Right lobe of liver (tissue), 4 donors: ENCODE results near the gene NSF.

Experiments
- POLR2A ChIP-seq: fragments of 450-650 bp; IDR thresholded peaks from one replicate; pipeline ENCODE4 v1.6.1; 2017; ENCODE audit warnings: antibody characterized with exemption, mild to moderate bottlenecking
- TF ChIP-seq, protein P1 (sequence below), 4 donors: fragments of 200-600 bp in 3 of 4; fragments of 450-650 bp in 1 of 4; IDR thresholded peaks; one replicate each; pipeline versions ENCODE4 v1.5.1 to v1.8.0; 2016 to 2022; ENCODE audit warnings: antibody characterized with exemption in 4 of 4, mild to moderate bottlenecking in 2 of 4
- donor health status: DM: no; HTN: no; CAD: no.
- donor health status: DM: no; HTN: no; CAD: no.
- donor health status: DM: no; HTN: yes; CAD: no.

DNA sequence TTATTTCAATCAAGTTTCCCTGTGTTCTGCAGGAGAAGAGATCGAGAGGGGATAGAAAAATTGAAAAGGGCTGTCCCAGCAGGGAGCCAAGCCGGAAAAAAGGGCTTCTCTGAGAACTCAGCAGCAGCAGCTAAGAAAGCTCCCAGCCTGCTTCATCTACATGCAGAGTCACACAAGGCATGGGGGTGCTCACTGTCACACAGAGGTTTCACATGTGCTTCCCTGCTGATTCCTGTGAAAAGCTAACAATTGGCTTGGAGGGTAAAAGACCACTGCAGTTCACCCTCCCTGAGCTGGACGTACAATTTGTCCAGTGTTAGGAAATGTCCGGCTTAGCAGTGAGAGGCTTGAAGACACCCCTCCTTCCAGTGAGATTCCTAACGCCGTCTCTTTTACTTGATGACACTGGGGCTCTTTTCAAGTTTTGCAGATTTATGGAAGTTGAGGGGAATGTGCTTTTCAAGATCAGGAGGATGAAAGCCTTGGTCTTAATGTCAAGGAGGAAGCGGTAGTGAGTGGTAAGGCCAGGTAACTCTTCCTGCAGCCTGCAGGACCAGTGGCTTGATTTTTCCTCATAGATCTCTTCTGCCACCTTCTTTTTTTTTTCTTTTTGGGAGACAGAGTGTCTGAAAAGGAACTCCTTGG is 142.4 kb downstream of the NSF start:
- TF ChIP-seq, protein P1, sequence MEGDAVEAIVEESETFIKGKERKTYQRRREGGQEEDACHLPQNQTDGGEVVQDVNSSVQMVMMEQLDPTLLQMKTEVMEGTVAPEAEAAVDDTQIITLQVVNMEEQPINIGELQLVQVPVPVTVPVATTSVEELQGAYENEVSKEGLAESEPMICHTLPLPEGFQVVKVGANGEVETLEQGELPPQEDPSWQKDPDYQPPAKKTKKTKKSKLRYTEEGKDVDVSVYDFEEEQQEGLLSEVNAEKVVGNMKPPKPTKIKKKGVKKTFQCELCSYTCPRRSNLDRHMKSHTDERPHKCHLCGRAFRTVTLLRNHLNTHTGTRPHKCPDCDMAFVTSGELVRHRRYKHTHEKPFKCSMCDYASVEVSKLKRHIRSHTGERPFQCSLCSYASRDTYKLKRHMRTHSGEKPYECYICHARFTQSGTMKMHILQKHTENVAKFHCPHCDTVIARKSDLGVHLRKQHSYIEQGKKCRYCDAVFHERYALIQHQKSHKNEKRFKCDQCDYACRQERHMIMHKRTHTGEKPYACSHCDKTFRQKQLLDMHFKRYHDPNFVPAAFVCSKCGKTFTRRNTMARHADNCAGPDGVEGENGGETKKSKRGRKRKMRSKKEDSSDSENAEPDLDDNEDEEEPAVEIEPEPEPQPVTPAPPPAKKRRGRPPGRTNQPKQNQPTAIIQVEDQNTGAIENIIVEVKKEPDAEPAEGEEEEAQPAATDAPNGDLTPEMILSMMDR (IDR thresholded peaks at IDR 0.05) = no peak
- TF ChIP-seq POLR2A = no peak
